ENCODE results near the gene PIH1D1. TPM values are rescaled to one million over a fixed set of nuclear protein-coding genes. Genes with fewer than 3 reads are reported as not detected.

Gene PIH1D1
- total RNA-seq, 4 donors from 2014 or later, result 67.2 to 82.4 (median 72.5) TPM

DNA sequence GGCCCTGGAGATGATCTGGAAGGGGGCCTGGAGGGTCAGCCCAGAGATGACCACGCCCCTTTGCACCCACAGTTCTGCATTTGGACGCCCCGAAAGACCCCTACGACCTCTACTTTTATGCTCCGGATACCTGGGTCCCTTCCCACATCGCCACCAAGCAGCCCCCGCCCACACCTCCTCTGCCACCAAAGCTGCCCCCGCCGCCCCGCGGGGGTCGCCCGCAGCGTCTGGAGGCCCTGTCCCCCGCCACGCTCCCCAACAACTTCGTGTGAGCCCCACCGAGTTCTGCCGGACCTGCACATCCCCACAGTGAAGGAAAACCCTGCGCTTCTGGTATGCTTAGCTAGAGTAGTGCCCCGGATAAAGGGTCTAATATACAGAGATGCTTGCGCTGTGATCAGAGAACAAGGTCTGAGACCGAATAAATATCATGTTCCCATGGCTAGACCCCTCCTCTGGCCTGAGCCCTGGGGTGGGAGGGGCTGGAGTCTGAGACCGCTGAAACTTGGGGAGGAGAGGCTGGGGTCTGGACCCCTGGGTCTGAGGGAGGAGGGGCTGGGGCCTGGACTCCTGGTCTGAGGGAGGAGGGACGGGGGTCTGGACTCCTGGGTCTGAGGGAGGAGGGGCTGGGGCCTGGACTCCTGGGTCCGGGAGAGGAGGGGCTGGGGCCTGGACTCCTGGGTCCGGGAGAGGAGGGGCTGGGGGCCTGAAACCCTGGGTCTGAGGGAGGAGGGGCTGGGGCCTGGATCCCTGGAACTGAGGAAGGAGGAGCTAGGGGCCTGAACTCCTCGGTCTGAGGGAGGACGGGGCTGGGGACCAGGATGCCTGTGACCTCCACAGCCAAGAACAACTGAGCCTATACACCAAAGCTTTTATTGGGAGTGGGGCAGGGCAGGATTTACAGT is 22.8 kb downstream of the PIH1D1 start:
- no peaks in the 10 kb centered on the region for H3K9me3 ChIP-seq
- H3K36me3 ChIP-seq, result no peaks in the 10 kb centered on the region
- peaks cover 100% of the 10 kb centered on the region for H3K27me3 ChIP-seq
- ATAC-seq, result no peak
- TF ChIP-seq POLR2A (IDR thresholded peaks at IDR 0.05) (no peak), EP300 (IDR thresholded peaks at IDR 0.05) (no peak), POLR2AphosphoS5 (IDR thresholded peaks at IDR 0.05) (no peak)
- TF ChIP-seq, protein P1, sequence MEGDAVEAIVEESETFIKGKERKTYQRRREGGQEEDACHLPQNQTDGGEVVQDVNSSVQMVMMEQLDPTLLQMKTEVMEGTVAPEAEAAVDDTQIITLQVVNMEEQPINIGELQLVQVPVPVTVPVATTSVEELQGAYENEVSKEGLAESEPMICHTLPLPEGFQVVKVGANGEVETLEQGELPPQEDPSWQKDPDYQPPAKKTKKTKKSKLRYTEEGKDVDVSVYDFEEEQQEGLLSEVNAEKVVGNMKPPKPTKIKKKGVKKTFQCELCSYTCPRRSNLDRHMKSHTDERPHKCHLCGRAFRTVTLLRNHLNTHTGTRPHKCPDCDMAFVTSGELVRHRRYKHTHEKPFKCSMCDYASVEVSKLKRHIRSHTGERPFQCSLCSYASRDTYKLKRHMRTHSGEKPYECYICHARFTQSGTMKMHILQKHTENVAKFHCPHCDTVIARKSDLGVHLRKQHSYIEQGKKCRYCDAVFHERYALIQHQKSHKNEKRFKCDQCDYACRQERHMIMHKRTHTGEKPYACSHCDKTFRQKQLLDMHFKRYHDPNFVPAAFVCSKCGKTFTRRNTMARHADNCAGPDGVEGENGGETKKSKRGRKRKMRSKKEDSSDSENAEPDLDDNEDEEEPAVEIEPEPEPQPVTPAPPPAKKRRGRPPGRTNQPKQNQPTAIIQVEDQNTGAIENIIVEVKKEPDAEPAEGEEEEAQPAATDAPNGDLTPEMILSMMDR (IDR thresholded peaks at IDR 0.05), result no peak
- no peak overlapping the region for H3K4me3 ChIP-seq
- H3K27ac ChIP-seq, result no peak overlapping the region
- H3K4me1 ChIP-seq, result peaks cover 0 to 23% (median 9%) of the 10 kb centered on the region in 3 donors
- 0% methylated on average over 1 of the region's 29 CpGs for WGBS, 2 donors (ENCODE audit: low coverage in 1 of 2)

DNA sequence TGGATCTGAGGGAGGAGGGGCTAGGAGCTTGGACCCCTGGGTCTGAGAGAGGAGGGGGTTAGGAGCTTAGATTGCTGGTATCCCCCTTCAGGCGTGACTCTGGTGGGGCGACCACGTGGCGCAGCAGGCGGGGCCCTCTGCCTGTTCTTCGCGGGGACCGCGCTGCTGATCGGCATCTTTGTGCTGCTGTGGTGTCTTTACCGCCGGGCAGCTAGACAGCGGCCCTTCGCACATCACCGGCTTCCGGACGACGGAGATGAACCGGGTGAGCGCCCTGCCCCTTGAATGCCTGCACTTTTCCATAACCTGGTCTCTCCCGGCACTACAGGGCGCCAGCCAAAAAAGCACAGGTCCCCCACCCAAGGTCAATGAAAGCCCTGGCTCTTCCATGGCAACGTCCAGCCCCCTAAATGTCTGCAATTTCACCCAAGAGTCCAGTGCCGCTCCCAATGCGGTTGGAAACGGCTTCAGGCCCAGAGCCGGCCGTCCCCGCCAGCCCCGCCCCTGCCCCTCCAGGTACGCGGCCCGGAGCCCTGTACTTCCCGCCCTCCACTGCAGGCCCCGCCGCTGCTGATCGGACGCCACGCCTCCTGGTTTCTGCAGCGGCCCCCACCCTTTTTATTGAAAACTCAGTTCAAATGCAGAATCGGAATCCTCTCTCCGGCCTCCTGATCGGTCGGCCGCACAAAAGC is 23.6 kb downstream of the PIH1D1 start:
- H3K27me3 ChIP-seq, result peaks cover 100% of the 10 kb centered on the region

DNA sequence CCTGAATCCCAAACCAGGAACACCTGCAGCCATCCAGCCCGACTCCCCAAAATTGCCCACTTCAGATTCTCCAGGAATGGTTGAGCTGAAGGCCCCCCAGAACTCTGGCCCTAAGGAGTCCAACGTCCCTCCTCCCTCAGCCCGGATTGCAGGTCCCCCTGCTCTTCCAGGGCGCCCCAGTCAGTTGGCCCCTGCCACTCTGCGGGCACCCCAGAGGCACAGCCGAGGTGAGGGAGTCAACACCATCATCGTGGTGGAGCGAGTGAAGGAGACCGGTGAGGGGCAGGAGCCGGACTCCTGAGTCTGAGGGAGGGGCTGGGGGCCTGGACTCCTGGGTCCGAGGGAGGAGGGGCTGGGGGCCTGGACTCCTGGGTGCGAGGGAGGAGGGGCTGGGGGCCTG is 24.3 kb downstream of the PIH1D1 start:
- WGBS, 2 donors (ENCODE audit: low coverage in 1 of 2), result no CpG with 5 or more reads among the region's 12 CpGs
- Histone ChIP-seq H3K36me3 (no peaks in the 10 kb centered on the region), H3K4me1 (peaks cover 0 to 33% (median 21%) of the 10 kb centered on the region in 3 donors), H3K27me3 (peaks cover 100% of the 10 kb centered on the region), H3K4me3 (no peak overlapping the region), H3K9me3 (no peaks in the 10 kb centered on the region), H3K27ac (no peak overlapping the region)
- TF ChIP-seq POLR2AphosphoS5 (IDR thresholded peaks at IDR 0.05) (no peak), POLR2A (IDR thresholded peaks at IDR 0.05) (no peak), EP300 (IDR thresholded peaks at IDR 0.05) (no peak)
- no peak for ATAC-seq

More for the DNA sequence above, 23.6 kb downstream of the PIH1D1 start:
- 0% methylated on average over 3 of the region's 45 CpGs; no CpG with 5 or more reads in 1 of the 2 donors for WGBS, 2 donors (ENCODE audit: low coverage in 1 of 2)
- no peak for TF ChIP-seq POLR2AphosphoS5 (IDR thresholded peaks at IDR 0.05)
- TF ChIP-seq, protein P1 (IDR thresholded peaks at IDR 0.05), result no peak
- TF ChIP-seq EP300 (IDR thresholded peaks at IDR 0.05), result no peak
- no peak for TF ChIP-seq POLR2A (IDR thresholded peaks at IDR 0.05)
- no peak for ATAC-seq
- H3K27ac ChIP-seq, result no peak overlapping the region
- no peaks in the 10 kb centered on the region for H3K9me3 ChIP-seq
- no peaks in the 10 kb centered on the region for H3K36me3 ChIP-seq
- peaks cover 0 to 30% (median 14%) of the 10 kb centered on the region in 3 donors for H3K4me1 ChIP-seq
- peak overlapping the region in 1 of 2 donors; percentile 4 for H3K4me3 ChIP-seq

DNA sequence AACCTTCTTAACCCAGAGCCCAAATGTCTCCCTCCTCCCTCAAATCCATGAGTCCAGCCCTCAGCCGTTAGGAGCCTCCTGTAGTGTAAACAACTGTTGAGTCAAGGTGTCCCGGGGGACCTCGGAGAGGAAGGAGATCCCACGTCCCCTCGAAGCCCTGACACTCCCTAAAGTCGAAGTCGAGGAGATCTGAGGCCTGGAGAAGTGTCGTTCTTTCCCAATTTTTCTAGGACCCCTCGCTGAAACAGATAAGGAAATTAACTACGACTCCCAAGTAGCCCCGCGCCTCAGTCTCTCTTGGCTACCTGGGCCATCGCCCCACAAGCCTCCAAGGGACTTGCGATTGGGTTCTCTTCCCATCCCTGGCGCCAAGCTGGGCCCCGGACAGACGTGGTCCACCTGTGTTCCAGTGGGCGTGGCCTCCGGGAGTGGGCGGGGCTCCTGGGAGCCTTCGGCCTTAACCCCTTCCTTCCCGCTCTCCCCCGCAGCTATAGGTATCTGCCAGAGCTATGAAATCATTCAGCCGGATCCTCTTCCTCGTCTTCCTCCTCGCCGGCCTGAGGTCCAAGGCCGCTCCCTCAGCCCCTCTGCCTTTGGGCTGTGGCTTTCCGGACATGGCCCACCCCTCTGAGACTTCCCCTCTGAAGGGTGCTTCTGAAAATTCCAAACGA is 25.6 kb downstream of the PIH1D1 start:
- no peak overlapping the region for H3K27ac ChIP-seq
- H3K27me3 ChIP-seq, result peaks cover 100% of the 10 kb centered on the region
- peaks cover 0 to 42% (median 30%) of the 10 kb centered on the region in 3 donors for H3K4me1 ChIP-seq
- TF ChIP-seq POLR2A (IDR thresholded peaks at IDR 0.05), result no peak
- TF ChIP-seq, protein P1 (IDR thresholded peaks at IDR 0.05), result no peak
- WGBS, 2 donors (ENCODE audit: low coverage in 1 of 2), result 0 to 1% methylated on average over 4 to 12 of the region's 30 CpGs
- H3K4me3 ChIP-seq, result no peak overlapping the region
- H3K36me3 ChIP-seq, result no peaks in the 10 kb centered on the region
- no peak for ATAC-seq
- H3K9me3 ChIP-seq, result no peaks in the 10 kb centered on the region

DNA sequence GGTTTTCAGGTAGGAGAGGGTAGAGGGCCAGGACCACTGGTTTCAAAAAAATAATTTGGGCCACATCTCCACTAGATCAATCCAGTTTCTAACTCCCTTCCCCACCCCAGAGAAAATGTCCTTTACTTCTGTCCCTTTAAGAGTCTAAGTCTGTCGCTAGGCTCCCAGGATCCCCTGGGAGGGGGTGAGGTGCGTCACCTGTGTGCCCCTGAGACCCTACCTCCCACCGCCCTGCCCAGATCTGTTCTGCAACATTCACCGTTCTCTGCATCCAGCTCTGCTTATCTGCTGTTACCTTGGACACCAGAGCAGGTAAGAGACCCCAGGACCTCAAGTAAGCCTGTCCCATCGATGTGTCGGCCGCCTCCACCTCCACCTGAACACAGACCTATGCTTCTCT is 26.4 kb downstream of the PIH1D1 start, which contains the start of gene GFY:
Gene GFY, plus strand, starts transcription at position 211 of the 400 bp plus-strand sequence. CDS start 1,043 bp downstream, outside the sequence.
- Histone ChIP-seq H3K36me3 (no peaks in the 10 kb centered on the region), H3K27ac (no peak within 1 kb of the TSS), H3K9me3 (no peaks in the 10 kb centered on the region), H3K27me3 (peaks cover 100% of the 10 kb centered on the region), H3K4me3 (no peak within 1 kb of the TSS), H3K4me1 (peaks cover 0 to 48% (median 32%) of the 10 kb centered on the region in 3 donors)
- TF ChIP-seq, protein P1 (IDR thresholded peaks at IDR 0.05), result no peak
- TF ChIP-seq POLR2A (IDR thresholded peaks at IDR 0.05), result no peak
- TF ChIP-seq POLR2AphosphoS5 (IDR thresholded peaks at IDR 0.05), result no peak
- TF ChIP-seq EP300 (IDR thresholded peaks at IDR 0.05), result no peak
- 50 to 51% methylated on average over 4 to 6 of the region's 7 CpGs for whole genome bisulfite sequencing, 2 donors (ENCODE audit: low coverage in 1 of 2)
- ATAC-seq, result no peak
